GM21737 (cell line): ENCODE results near the gene MDFIC.
A peak's percentile ranks its signal among the peaks of the same experiment; 100 is the strongest.

Experiments
- ATAC-seq: cut with Tn5 transposase; IDR thresholded peaks from one replicate; pipeline ENCODE4 v1.9.1; 2021; ENCODE audit warnings: mild to moderate bottlenecking, moderate library complexity; ENCODE audit not compliant: unreplicated experiment

Gene MDFIC

GRCh38 chr7:114988755-114989375 is 67.0 kb downstream of the MDFIC start:
- no peak for ATAC-seq

GRCh38 chr7:114989531-114989930 is 67.6 kb downstream of the MDFIC start:
- ATAC-seq: no peak

GRCh38 chr7:114997487-114998404 is 75.9 kb downstream of the MDFIC start:
- no peak for ATAC-seq

GRCh38 chr7:115004121-115004520 is 82.2 kb downstream of the MDFIC start:
- ATAC-seq: no peak

DNA sequence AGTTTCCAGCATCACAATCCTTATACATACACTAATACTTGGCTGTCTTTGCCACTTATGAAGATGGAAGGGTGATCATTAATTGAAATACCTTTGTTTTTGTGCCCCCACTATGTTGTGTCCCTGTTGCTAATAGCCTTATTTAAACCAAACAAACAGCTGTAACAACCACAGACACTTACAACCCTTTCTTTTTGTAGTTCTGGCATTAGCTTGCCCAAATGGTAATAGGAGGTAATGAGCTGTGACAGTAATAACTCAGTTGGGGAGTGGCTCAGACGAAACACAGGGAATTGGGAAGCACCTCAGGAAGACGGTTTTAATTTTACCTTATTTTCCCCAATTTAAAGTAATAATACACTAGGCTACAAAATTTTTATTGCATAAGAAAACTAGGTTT is 83.4 kb downstream of the MDFIC start:
- no peak for ATAC-seq

DNA sequence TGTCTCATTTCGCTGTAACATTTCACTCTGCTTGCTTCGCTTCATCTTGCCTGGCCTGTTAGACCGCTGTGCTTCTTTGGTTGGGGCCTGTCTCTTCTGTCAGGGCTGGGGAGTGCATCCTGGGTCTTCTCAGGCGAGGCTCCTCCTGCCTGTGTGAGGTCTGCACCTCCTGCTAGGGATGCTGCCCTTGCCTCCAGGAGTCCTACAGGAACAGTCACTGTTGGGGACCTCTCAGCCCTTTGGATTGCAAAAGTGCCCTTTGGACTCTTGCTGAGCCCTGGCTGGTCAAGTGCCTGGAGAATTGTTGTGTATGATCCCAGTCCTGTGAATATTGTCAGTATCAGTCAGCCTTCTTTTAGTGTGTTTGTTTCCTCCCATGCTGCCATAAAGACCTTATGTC is 84.1 kb downstream of the MDFIC start:
- ATAC-seq: no peak

GRCh38 chr7:115007751-115008150 is 85.9 kb downstream of the MDFIC start:
- ATAC-seq: no peak

- ATAC-seq: peak; percentile 59
Observed at GRCh38 chr7:115008465-115009114, 86.7 kb downstream of the MDFIC start.

- ATAC-seq: peak; percentile 78
Observed at GRCh38 chr7:115009139-115009538, 87.2 kb downstream of the MDFIC start.

DNA sequence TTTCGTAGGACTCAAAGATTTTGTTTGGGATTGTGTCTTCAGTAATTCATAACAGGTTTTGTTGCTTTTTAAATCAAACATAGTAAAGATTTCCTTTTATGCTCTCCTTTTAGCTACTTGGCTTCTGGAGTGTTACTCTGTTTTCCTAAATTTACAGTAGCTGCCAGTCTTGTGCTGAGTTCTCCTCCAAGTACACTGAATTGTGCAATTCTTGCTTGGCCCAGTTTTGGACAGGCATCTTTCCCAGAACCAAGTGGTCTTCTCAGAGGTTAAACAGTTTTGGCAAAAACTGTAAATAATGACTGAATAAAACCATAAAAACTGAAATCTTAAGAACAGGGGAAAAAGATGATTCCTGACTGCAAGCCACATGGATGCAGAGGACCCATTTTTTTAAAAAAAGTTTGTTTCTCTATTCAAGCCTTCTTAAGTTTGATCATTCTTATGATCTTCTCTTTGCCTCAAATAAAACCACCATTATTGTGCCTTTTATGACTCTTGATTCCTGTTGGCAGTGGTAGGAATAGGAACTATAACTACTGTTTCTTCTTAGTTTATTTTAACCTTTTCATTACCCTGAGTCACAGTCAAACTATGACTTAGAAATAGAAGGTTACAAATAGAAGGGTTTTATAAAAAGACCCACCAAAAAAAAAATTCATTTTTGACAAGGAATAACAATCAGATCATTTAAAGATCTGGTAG is 88.0 kb downstream of the MDFIC start:
- no peak for ATAC-seq

DNA sequence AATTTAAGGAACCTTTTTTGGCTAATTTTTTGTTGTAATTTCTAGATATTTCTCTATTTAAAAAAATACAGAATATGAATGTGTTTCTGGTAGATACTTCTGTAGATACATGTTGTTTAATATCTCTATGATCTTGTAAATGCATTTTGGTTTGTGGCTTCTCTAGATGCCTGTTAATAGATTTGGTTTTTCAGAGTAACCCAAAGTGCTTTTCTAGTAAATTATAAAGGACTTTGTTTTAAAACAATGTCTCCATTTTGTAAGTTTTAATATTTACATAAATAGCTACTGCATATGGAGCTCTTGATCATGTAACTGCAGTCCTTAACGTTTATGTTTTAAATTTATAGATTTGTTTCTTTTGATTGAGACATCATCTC is 88.5 kb downstream of the MDFIC start:
- ATAC-seq: no peak

DNA sequence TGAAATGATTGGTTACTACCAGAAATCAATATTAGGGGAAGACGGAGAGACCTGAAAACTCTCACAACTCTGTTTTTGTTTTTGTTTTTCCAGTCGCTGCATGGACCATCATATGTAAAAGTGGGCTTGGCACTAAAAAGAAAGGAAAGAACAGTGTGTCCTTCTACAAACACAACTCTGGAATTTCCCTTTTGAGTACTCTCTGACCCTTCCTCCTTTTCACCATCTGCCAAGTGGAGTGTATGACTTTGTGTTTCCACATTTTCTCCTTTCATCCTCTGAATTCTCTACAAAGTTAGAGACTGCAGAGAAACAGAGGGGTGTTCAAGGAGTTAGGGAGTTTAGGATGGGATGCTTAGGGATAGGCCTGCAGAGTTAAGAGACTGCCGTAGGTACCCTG is 92.0 kb downstream of the MDFIC start:
- no peak for ATAC-seq

GRCh38 chr7:115014794-115015193 is 92.9 kb downstream of the MDFIC start:
- ATAC-seq: no peak

DNA sequence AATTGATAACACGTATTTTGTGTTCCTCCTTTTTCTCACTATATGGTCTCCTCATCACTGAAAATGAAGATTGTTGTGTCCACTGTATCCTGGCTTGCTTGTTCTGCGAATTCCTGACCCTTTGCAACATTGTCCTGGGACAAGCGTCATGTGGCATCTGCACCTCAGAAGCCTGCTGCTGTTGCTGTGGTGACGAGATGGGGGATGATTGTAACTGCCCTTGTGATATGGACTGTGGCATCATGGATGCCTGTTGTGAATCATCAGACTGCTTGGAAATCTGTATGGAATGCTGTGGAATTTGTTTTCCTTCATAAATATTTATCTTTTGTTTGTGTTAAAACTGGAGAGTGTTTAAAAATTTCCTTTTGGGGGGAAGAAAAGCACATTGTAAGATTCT is 93.7 kb downstream of the MDFIC start:
- no peak for ATAC-seq

GRCh38 chr7:115019882-115020605 is 98.2 kb downstream of the MDFIC start:
- ATAC-seq: no peak

- ATAC-seq: no peak
Observed at GRCh38 chr7:115023219-115023618, 101.3 kb downstream of the MDFIC start.

DNA sequence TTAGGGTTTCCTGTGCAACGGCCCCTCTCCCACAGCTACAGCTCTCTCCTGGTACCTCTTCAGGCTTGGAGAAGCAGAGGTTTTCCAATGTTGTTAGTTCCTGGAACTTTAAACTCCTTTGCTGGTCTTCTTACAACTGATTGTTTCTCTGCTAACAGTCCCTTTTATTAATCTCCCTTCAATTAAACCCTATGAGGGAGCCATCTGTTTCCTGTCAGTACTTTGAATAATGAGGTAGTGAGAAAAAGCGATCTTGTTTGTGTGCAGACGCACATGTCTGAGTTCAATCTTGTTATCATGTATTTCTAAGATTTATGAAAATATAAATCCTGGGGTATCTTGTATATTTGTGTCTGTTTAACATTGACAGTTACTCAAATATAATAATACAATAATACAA is 102.4 kb downstream of the MDFIC start:
- ATAC-seq: no peak

GRCh38 chr7:115032715-115033703 is 111.1 kb downstream of the MDFIC start:
- no peak for ATAC-seq

DNA sequence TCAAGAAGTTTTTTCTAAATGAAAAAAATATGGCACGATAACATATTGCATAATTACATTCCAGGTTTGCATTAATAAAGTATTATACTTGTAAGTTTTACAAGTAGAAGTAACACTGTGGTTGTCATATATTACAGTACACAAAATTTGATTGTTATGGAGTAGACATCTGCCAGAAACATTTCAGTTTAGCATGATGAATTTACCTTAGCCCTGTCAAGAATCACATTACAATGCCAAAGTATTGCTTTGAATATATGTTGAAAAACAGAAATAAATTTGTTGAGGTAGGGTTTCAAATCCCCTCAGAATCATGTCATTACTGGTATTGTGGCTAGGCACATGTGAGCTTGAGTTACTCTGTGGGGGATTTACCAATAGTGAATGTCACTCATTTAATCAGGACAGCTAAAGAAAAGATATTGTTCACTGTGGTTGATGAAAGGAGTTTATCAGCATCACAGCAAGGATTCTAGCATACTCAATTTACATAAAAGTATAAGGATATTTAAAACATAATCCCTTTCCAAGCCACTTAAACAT is 112.1 kb downstream of the MDFIC start:
- ATAC-seq: no peak
